Stimulated activated CD4-positive, alpha-beta T cell treated with anti-CD3 and anti-CD28 coated beads, Interleukin-1b, Interleukin-23, amount 100 ng/mL, for 1 hour (primary cell): Measurements from ENCODE around the gene AIF1L.

Experiments
- DNase-seq, 2 donors: peaks; one replicate each; pipeline ENCODE4 v3.0.0-alpha.2; 2020; ENCODE audit warnings: low read depth in 2 of 2

The AIF1L gene

DNA sequence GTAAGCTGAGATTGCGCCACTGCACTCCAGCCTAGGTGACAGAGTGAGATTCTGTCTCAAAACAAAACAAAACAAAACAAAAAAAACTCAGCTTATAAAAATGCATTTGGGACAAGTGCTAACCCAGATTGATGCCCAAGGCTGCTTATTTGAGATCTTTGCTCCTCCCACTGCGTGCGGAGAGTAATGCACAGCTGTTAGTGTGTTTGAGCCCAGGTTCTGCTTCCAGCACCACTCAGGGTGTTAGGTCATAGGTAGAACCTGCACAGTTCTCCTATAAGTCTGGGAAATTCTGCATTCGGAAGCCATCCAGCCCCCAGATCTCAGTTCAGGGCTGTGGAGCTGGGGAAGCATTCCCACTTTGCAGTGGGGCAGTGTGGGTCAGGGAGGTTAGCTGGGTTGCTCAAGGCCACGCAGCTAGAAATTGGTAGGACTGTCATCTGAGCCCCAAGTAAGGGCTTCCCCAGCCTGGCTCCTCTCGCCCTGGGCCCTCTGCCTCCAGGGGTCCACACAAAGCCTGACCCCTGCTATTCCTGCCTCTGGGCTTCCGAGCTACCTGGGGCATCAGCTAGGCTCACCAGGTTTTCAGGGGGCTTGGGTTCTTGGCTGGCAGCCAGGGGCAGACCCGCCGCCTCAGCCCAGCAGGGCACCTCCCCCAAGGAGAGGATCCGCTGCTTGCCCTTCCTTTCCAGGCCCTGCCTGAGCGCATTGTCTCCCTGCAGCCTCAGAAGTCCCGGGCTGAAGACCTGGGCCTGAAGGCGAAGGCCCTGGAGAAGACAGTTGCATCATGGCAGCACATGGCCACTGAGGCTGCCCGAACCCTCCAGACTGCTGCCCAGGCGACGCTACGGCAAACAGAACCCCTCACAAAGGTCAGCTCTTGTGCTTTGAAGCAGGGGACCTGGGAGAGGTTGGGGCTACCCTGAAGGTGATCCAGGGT, 17.6 kb upstream of the AIF1L start:
- DNase-seq = no peak

- no peak for DNase-seq
Observed at GRCh38 chr9:131080589-131080988, 15.7 kb upstream of the AIF1L start.

DNA sequence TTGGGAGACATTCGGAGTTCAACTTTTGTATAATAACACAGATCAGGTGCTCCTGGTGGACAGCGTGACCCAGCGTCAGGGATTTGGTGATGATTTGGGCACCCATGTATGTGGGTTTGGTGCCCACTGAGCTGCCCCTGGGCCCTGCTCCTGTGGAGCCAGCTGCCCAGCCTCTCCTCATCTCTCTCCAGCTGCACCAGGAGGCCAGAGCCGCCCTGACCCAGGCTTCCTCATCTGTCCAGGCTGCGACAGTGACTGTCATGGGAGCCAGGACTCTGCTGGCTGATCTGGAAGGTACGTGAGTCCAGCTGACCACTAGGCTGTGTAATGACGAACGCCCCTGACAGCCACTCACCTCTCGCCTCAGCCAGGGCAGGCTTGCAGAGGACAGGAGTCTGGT, 14.5 kb upstream of the AIF1L start:
- DNase-seq = no peak

DNA sequence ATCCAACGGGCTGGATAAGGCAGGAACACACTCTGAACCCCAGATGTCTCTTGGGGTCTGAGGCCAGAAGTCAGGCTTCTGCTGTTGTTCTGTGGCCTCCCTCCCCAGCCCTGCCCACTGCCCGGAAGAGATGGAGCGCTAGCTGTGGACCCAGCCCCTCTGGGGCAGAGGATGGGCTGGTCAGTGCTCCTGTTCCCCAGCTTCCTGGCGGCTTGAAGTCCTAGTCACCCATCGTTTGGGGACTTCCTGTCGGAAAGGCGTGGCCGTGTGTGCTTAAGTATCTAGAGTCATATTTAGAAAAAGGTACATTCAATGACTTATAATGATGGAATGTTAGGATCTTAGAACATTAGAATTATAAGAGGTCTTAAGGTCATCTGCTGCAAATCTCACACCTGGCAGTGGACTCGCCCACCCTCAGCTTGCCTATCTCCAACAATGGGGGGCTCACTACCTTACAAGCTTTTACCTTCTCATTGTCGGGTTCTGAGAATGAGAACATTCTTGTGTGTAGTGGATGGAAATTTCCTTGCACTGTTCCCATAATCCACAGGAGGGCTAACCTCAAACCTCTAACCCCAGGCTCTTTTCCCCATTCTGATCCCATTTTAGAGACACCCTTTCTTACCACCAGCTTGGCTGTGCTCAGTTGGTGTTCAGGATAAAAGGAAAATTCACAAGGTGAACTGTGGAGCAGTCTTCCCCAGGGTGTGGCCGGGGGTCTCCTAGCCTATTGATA, 13.4 kb upstream of the AIF1L start:
- DNase-seq = no peak

DNA sequence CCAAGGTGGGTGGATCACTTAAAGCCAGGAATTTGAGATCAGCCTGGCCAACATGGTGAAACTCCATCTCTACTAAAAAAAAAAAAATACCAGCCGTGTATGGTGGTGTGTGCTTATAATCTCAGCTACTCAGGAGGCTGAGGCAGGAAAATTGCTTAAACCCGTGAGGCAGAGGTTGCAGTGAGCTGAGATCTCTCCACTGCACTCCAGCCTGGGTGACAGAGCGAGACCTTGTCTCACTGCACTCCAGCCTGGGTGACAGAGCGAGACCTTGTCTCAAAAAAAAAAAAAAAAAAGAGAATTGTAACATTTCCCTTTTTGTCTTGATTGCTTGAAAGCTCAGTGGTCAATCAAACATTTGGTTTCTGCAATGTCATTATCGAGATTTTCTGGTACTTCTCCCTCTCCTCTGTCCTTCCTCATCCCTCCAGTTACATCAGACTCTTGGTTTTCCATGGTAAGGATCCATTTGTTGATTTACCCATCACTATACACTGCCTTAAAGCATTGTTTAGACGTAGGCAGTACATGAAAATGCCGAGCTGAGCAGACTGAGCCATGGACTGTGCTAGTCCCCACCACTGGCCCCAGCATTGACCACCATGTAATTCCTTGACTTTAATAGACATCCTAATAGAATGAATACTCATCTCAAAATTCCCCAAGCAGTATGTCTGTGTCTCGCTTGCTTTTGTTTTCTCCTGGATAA, 11.5 kb upstream of the AIF1L start:
- DNase-seq = no peak

- DNase-seq = no peak
Observed at GRCh38 chr9:131085370-131086122, 10.8 kb upstream of the AIF1L start.

GRCh38 chr9:131087354-131087893, 8.9 kb upstream of the AIF1L start:
- no peak for DNase-seq

DNA sequence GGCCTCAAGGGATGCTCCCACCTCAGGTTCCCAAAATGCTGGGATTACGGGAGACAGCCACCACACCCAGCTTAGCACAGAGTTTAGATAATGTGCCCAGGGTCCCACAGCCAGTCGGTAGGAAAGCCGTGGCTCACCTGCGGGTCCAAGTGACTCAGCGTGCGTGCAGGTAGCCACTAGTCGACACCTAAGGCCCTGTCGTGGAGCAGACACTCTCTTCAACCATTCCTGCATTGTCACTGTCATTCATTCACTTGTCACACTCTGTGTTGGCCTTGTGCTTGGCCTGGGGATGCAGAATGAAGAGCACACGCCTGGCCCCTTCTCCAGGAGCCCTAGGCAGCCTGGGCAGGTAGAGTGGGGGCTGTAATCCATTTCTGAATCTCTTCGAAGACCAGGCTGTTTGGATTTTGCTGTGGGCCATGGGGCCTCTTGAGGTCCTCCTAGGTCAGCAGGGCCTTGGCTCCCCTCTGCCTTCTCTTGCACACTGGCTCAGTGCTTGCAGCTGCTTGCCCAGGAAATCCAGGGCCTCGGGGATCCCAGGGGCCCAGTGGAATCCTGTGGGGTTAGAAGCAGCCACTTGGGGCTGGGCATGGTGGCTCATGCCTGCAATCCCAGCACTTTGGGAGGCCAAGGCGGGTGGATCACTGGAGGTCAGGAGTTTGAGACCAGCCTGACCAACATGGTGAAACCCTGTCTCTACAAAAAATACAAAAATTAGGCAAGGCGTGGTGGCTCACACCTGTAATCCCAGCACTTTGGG, 6.1 kb upstream of the AIF1L start:
- DNase-seq = no peak

- DNase-seq = no peak
Observed at GRCh38 chr9:131091352-131091992, 4.9 kb upstream of the AIF1L start.

GRCh38 chr9:131092030-131092429, 4.3 kb upstream of the AIF1L start:
- DNase-seq = no peak

DNA sequence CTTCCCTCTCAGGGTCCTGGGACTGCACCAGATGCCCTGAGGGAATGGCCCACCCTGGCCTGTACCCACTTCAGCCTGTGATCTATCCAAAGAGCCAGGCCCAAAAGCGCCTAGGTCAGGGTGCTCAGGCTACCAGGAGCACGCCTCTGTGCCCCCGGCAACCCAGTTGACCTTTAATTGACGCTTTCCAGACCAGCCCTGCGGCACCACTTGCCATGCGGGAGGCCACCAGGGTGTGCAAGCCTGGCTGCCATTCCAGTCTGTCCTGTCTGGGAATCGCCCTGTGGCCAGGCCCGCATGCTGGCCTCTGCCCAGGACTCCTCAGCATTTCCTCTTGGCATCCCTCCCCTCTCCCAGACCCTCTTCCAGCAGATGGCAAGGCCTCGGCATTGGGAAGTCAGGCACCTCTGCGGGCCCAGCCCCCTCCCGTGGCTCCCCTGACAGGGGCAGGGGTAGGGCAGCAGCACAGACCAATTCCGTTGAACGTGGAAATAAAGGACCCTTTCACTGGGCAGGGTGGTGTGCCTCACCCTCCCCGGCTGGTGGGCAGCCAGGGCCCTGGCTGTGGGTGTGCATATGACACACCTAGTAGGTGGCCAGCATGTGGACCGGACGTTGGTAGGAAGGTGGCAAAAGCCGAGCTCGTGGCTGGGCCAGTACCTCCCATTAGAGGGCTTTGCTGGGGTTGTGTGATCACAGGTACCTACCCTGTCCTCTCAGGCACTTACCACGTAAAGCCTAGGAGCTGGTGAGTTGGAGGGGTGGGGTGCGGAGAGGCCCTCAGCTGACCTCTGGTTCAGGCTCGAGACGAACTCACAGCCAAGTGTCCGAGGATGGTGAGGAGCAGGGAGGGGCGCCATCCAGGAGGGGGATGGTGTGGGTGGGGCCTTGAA, 3.5 kb upstream of the AIF1L start:
- DNase-seq = no peak

DNA sequence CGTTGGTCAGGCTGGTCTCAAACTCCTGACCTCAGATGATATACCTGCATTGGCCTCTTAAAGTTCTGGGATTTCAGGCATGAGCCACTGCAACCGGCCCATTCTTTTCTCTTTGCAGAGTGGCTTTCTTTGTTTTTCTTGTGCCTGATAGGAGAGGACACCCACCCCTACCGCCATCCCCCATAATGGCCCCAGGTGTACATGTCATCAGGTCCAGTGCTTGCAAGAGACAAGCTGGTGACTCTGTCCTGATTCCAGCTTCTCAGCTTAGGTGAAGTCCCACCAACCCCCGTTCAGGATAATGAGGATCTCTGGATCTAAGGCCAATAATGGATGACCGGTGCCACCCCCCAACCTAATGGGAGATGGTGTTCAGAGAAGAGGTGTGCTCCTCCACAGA, 2.3 kb upstream of the AIF1L start:
- no peak for DNase-seq

- no peak for DNase-seq
Observed at GRCh38 chr9:131094622-131095021, 1.7 kb upstream of the AIF1L start.

- DNase-seq = no peak
Observed at GRCh38 chr9:131095666-131096268, 564 bp upstream of the AIF1L start.

DNA sequence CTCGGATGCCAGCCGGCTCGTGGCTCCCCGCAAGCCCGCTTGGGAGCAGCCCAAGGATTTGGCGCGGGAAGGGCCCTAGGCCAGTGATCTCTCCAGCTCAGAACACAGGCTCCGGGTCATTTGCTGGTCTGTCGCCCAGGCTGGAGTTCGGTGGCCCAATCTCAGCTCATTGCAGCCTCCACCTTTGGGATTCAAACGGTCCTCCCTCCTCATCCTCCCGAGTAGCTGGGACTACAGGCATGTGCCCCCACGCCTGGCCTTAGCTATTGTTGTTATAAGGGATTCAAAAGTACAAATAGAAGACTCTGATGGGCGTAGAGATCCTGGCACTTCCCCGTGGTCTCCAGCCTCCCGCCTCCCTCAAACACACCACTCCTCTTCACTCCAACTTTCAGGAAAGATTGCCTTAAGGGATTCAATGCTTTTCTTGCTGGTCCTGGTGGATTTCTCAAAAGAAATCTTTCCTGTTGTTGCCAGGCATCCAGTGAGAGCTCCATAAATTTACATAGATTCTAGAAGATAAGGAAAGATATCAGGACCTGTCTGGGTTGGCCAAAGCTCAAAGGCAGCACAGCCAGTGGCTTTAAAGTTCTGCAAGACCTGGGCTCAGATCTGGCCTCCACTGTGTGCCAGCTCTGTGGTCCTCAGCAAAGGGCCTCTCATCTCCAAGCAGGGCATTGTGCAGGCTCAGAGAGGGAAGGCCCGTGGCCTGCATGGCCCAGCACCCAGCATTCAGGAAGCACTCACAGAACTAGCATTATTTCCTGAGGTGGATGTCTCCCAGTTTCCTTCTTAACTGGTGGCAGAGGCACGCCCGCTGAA, 1.0 kb downstream of the AIF1L start:
- no peak for DNase-seq

DNA sequence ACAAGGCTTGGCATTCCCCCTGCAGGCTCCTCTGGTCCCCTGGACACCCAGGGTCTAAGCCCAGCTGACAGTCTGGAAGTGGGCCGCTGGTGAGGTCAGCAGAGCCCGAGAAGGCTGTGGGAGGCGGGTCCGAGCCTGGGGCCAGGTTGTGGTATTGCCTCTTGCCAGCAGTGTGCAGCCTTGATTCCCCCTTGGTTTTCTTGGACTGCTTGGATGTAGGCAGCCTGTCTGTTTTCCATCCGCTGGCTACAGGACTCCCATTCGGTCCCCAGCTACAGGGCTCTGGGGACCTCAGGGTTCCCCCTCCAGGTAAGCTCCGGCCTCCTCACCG, 1.6 kb downstream of the AIF1L start:
- no peak for DNase-seq

- DNase-seq = no peak
Observed at GRCh38 chr9:131098391-131099101, 2.2 kb downstream of the AIF1L start.
